Measurements from ENCODE around the gene ST8SIA1.

Gene ST8SIA1

GRCh38 chr12:22321638-22322037, 12.9 kb downstream of the ST8SIA1 start:
- no peak for DNase-seq
- no peaks in the 10 kb centered on the region for H3K4me1 ChIP-seq
- H3K4me3 ChIP-seq (ENCODE audit: low read depth, low read length), result no peak overlapping the region
- no peaks in the 10 kb centered on the region; the same call in 1 of the 2 replicates for H3K27me3 ChIP-seq
- no peaks in the 10 kb centered on the region for H3K36me3 ChIP-seq
- no peaks in the 10 kb centered on the region for H3K9me3 ChIP-seq
- no peak for TF ChIP-seq CTCF (IDR thresholded peaks at IDR 0.05; ENCODE audit: low read depth, low read length)

DNA sequence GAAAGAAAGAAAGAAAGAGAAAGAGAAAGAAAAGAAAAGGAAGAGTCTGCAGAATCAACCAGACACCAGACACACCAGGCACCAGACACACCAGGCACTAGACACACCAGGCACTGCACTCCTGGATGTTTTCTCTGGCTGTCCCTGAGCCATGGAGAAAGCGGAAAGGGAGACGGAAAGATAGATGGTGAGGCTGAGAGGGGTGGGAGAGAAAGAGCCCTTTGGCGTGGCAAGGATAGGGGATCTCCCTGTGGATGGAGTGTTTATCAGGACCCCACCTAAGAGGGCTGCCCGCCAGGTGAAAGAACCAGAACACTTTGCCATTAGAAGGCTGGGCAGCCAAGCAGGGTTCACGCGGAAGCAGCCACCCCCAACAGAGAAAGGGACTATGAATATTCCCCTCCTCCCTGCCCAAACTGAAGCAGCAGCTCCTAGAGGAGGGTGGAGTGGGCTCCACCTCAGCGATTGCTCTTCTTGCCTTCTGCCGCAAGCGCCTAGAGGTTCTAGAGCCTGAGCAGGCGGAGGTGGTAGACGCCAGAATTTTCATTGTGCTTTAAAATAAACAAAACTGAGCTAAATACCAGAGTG, 13.4 kb downstream of the ST8SIA1 start:
- no peak for DNase-seq
- Histone ChIP-seq H3K36me3 (no peaks in the 10 kb centered on the region), H3K4me3 (ENCODE audit: low read depth, low read length) (no peak overlapping the region), H3K4me1 (no peaks in the 10 kb centered on the region), H3K27me3 (no peaks in the 10 kb centered on the region; the same call in 1 of the 2 replicates), H3K9me3 (no peaks in the 10 kb centered on the region)
- TF ChIP-seq CTCF (IDR thresholded peaks at IDR 0.05; ENCODE audit: low read depth, low read length), result no peak

- TF ChIP-seq CTCF (IDR thresholded peaks at IDR 0.05; ENCODE audit: low read depth, low read length), result no peak
- Histone ChIP-seq H3K4me1 (no peaks in the 10 kb centered on the region), H3K9me3 (no peaks in the 10 kb centered on the region)
Observed at GRCh38 chr12:22318108-22318737, 16.3 kb downstream of the ST8SIA1 start.

DNA sequence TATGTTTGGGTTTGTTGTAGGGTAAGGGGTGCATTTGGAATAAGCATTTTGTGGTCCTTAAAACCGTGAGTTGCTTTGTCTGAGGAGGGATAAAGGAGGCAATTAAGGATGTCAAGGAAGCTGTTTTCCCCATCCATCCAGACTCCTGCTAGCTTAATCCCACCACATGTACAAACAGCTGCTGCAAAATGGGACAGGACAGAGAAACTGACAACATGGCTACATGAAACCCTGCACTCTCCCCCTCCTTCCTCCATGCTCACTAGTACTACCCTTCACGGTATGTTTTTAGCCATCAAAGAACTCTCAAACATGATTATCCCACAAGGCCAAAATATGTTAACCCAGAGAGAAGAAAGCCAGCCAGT, 20.6 kb downstream of the ST8SIA1 start:
- Histone ChIP-seq H3K27me3 (peaks cover 4% of the 10 kb centered on the region), H3K4me1 (no peaks in the 10 kb centered on the region), H3K9me3 (no peaks in the 10 kb centered on the region), H3K4me3 (ENCODE audit: low read depth, low read length) (no peak overlapping the region), H3K36me3 (no peaks in the 10 kb centered on the region)
- DNase-seq, result no peak
- TF ChIP-seq CTCF (IDR thresholded peaks at IDR 0.05; ENCODE audit: low read depth, low read length), result no peak

More at GRCh38 chr12:22318108-22318737, 16.3 kb downstream of the ST8SIA1 start:
- no peak for DNase-seq
- Histone ChIP-seq H3K4me3 (ENCODE audit: low read depth, low read length) (no peak overlapping the region), H3K27me3 (peaks cover 3% of the 10 kb centered on the region), H3K36me3 (no peaks in the 10 kb centered on the region)

GRCh38 chr12:22313286-22313962, 21.1 kb downstream of the ST8SIA1 start:
- DNase-seq, result no peak
- H3K27me3 ChIP-seq, result peaks cover 4% of the 10 kb centered on the region
- no peak for TF ChIP-seq CTCF (IDR thresholded peaks at IDR 0.05; ENCODE audit: low read depth, low read length)
- no peak overlapping the region for H3K4me3 ChIP-seq (ENCODE audit: low read depth, low read length)
- H3K9me3 ChIP-seq, result no peaks in the 10 kb centered on the region
- no peaks in the 10 kb centered on the region for H3K4me1 ChIP-seq
- no peaks in the 10 kb centered on the region for H3K36me3 ChIP-seq

DNA sequence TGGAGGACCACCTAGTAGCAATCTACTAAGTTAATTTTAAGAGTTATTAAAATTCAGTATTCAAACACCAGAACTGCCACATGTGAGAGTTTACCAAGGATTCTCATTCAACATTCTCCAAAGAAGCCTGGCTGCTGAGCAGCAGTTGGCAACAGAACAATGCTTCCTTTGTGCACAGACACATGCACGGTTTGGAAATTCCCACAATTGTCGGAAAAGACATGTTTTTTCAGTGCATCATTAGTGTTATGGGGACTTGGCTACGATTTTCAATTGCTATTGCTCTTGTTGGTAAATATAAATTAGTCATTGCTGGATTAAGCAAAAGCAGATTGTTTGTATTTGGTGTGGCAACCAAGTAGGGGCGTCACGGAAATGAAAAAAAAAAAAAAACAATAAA, 22.2 kb downstream of the ST8SIA1 start:
- no peak for TF ChIP-seq CTCF (IDR thresholded peaks at IDR 0.05; ENCODE audit: low read depth, low read length)
- no peaks in the 10 kb centered on the region for H3K9me3 ChIP-seq
- H3K27me3 ChIP-seq, result peaks cover 4% of the 10 kb centered on the region; the same call in 1 of the 2 replicates
- H3K4me3 ChIP-seq (ENCODE audit: low read depth, low read length), result no peak overlapping the region
- DNase-seq, result no peak
- H3K4me1 ChIP-seq, result no peaks in the 10 kb centered on the region
- H3K36me3 ChIP-seq, result no peaks in the 10 kb centered on the region

All from BE2C (cell line).